NCI-H1092 (cell line): ENCODE measurements around the gene TDRD12.

Experiments
- DNase-seq: peaks from one replicate; lab custom pipeline; 2025; lab: John Stamatoyannopoulos, UW

The TDRD12 gene

GRCh38 chr19:32809754-32810153, 90.2 kb downstream of the TDRD12 start:
- DNase-seq = no peak

GRCh38 chr19:32810452-32810851, 90.9 kb downstream of the TDRD12 start:
- no peak for DNase-seq

GRCh38 chr19:32811151-32811550, 91.6 kb downstream of the TDRD12 start:
- DNase-seq = no peak

- no peak for DNase-seq
These were observed 92.5 kb downstream of the TDRD12 start for GRCh38 chr19:32812036-32812435.

- DNase-seq = no peak
These were observed 93.0 kb downstream of the TDRD12 start for GRCh38 chr19:32812571-32812970.

- DNase-seq = no peak
These were observed 94.4 kb downstream of the TDRD12 start for GRCh38 chr19:32813862-32814425.

- DNase-seq = no peak
These were observed 95.1 kb downstream of the TDRD12 start for GRCh38 chr19:32814624-32815023.

- no peak for DNase-seq
These were observed 97.1 kb downstream of the TDRD12 start for GRCh38 chr19:32816555-32817099.

GRCh38 chr19:32817569-32818476, 98.3 kb downstream of the TDRD12 start:
- DNase-seq = no peak

- DNase-seq = no peak
These were observed 99.0 kb downstream of the TDRD12 start for GRCh38 chr19:32818536-32818935.

GRCh38 chr19:32819419-32820400, 100.1 kb downstream of the TDRD12 start:
- DNase-seq = no peak

GRCh38 chr19:32822916-32823746, 103.6 kb downstream of the TDRD12 start:
- no peak for DNase-seq

GRCh38 chr19:32823747-32824102, 104.2 kb downstream of the TDRD12 start:
- no peak for DNase-seq

GRCh38 chr19:32824191-32824751, 104.7 kb downstream of the TDRD12 start:
- DNase-seq = no peak

- no peak for DNase-seq
These were observed 105.5 kb downstream of the TDRD12 start for GRCh38 chr19:32824916-32825608.

- no peak for DNase-seq
These were observed 108.6 kb downstream of the TDRD12 start for GRCh38 chr19:32828139-32828538.

GRCh38 chr19:32828643-32829344, 109.2 kb downstream of the TDRD12 start:
- peak; percentile 19 for DNase-seq

GRCh38 chr19:32829345-32829896, 109.9 kb downstream of the TDRD12 start:
- DNase-seq = no peak
